Tibial nerve (tissue), 4 donors: Measurements from ENCODE around the gene MARCHF10.

Experiments used
- CTCF ChIP-seq, 5 experiments: fragments of 200-600 bp in 3 of 5; fragments of 450-650 bp in 2 of 5; sonication (generic) in 3 of 5; IDR thresholded peaks; one replicate each; pipeline ENCODE4 v1.5.1; 2016 to 2019; ENCODE audit warnings: antibody characterized with exemption in 5 of 5, mild to moderate bottlenecking in 3 of 5, moderate library complexity in 2 of 5
- EP300 ChIP-seq, 2 donors: sonication (generic); formaldehyde crosslinking; IDR thresholded peaks; one replicate each; pipeline ENCODE4 v1.6.1; 2017; ENCODE audit warnings: antibody characterized with exemption in 2 of 2, mild to moderate bottlenecking in 1 of 2
- POLR2A ChIP-seq, 2 donors: fragments of 450-650 bp; IDR thresholded peaks; one replicate each; pipeline ENCODE4 v1.6.1; 2017; ENCODE audit warnings: antibody characterized with exemption in 2 of 2, mild to moderate bottlenecking in 2 of 2, moderate library complexity in 2 of 2

GRCh38 chr17:62657145-62657665 lies 150.9 kb downstream of the MARCHF10 start:
- TF ChIP-seq POLR2A (IDR thresholded peaks at IDR 0.05), result no peak
- TF ChIP-seq CTCF (IDR thresholded peaks at IDR 0.05), result no peak
- no peak for TF ChIP-seq EP300 (IDR thresholded peaks at IDR 0.05)
